Activated naive CD4-positive, alpha-beta T cell (primary cell): ENCODE measurements around the gene CXCR4.
"Not testable (repeated sequence)": the region's sequence is repeated elsewhere in the genome, so short reads cannot be mapped to it uniquely, and the experiment has no call there.

Experiments used
- DNase-seq, 4 experiments: peaks; one replicate each; lab custom pipeline; 2025; lab: John Stamatoyannopoulos, UW

The CXCR4 gene

DNA sequence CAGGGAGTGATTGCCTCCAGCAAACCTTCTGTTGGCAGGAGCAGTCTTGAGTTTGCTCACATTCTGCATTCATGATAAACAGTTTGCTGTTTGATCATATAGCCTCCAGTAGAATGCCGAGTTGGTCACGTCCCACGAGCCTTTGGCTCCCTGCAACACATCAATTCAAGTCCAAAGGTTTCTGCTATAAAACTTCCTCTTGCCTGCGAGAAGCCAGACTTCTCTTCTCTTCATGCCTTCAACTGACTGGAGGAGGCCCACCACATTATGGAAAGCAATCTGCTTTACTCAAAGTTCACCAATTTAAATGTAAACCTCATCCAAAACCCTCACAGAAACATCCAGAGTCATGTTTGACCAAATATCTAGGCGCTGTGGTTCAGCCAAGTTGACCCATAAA lies 40.8 kb downstream of the CXCR4 start:
- no peak for DNase-seq

DNA sequence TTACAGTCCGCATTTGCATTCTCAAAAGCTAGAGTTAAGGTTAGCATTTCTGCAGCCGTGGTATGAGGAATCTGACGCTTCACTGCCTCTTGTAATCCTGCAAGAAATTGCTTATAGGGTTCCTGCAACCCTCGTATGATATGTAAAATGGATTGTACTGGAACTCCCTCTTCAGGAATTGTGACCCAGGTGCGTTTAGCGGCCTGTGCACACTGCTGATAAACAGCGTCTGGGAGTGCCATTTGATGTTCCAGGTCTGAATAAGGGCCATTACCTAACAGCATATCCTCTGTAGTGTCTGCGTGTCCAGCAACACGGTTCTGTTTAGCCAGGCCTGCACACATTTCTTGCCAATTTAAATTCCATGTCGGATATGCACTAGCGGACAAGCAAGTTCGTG lies 42.5 kb downstream of the CXCR4 start:
- no peak for DNase-seq

DNA sequence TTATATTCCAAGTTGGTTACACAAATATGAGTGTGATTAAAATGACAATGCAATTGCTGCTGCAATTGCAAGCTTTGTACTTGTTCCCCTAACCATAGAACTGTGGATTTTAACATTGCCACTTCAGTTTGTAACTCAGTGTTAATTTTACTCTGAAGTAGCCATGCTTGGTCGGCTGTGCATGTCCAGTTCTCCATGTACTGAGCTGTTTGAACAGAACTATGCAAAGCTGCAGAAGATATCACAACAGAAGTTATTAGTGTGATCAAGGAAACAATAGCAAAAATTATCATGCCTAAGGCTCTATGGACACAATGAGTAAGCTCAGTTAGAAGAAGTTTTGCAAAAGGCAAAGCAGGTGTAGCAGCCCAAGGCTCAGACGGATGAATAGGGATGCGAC lies 45.3 kb downstream of the CXCR4 start:
- DNase-seq: no peak

DNA sequence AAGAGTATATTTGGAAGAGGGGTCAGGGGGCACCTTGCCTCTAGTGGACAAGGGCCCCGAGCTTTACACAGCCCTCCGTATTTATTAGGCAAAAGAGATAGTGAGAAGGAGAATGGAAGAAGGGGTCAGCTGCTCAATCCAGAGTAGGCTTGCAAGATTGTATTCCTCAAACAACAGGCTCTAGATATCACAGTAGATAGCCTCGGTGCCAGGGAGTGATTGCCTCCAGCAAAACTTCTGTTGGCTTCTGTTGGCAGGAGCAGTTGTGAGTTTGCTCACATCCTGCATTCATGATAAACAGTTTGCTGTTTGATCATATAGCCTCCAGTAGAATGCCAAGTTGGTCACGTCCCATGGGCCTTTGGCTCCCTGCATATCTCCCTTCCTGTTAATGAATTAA lies 46.1 kb downstream of the CXCR4 start:
- DNase-seq: not testable (repeated sequence)

DNA sequence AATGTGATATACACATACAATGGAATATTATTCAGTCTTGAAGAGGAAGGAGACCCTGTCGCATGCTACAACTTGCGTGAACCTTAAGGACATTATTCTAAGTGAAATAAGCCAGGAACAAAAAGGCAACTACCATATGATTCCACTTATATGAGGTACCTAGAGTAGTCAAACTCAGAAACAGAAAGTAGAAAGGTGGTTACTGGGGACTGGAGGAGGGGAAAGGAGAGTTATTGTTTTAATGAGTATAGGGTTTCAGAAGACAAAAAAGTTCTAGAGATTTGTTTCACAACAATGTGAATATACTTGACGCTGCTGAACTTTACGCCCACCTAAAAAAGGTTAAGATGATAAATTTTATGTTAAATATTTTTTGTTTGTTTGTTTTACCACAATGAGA lies 47.0 kb downstream of the CXCR4 start:
- DNase-seq: no peak

DNA sequence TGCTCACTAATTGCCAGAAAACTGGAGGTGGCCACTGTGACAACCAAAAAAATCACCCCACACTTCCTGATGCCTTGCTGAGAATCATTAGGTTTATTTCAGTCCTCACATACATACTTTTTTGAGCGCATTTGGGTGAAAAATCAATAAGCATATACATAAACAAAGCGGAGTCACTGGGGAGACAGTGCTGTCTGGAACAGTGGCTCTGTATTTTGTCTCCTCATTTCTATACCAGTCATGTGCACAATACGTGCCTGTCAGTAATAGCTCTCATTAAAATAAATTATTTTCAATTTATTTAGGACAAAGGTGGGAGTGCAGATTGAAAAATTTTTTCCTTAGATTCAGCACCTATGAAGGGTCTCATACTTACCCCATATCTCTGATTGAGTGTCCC lies 48.2 kb downstream of the CXCR4 start:
- DNase-seq: no peak

DNA sequence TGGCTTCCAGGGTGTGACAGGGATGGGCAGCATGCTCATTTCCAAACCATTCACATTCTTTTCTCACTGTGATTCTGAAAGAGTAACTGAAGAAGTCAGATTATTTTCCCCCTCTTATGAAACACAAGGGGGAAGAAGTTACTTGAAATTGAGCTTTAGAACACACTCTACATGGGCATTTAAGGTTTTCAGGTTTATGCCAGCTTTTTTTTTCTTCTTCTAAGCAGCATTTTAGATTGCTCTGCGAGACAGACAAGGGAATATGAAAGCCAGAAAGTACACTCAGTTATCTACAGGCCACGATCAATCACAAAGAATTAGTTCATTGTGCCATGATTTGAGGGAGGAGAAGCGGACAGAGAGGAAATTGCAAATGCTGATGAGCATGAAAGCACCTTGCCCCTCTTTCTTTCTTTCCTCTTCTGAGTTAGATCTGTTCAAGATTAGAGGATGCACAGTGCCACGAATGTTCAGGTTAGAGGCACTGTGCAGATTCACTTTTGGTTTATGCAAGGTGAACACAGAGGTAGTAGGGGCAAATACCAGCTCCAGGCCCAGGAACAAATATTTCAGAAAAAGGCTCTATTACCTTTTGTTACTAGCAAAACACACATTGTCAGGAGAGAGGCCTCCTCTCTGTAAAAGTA lies 49.2 kb downstream of the CXCR4 start:
- no peak for DNase-seq

DNA sequence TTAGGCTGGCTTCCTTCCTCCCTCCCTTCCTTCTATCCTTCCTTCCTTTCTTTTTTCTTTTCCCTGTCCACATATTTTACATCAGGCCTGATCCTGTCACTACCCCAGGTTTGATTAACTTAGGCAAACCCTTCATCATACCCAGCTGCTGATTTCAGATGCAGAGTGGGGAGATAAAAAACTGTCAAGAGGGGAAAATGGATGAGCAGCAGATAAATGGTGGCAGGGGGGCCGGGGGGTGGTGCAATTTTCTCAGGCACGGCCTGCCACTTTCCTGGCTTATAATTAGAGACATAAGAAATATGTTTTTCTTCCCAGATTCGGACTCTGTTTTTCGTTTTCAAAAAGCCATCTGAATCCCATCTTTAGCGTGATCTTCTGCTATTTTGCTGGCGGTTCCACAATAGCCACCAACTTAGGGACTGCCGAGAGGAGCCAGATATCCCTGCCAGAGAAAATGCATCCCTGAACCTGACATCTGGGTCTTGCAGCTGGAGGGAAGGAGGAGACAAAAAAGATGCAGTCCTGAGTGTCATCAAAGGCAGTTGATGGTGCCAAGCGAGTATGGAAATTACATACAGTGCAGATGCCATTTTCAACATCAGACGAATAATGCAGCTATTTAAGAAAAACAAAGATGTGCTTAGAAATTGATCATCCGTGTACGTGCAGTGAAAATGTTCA lies 49.9 kb downstream of the CXCR4 start:
- no peak for DNase-seq

DNA sequence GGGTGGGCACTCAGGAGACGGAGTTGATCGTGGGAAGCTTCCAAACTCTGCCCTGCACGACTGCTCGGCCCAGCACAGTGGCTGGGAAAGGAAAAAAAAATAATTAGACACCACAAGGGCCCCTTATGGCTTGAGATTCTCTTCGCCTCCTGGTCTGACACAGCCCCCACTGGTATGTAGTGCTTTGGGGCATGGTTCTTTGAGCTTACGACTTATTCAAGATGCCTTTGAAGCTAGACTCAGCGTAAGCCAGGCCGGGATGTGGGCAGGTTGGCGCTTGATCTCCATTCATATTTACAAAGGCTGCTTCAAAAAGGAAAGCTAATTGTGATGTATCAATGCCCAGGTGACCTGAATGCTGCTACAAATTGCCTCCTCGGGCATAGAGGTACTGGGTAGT lies 50.5 kb downstream of the CXCR4 start:
- no peak for DNase-seq

DNA sequence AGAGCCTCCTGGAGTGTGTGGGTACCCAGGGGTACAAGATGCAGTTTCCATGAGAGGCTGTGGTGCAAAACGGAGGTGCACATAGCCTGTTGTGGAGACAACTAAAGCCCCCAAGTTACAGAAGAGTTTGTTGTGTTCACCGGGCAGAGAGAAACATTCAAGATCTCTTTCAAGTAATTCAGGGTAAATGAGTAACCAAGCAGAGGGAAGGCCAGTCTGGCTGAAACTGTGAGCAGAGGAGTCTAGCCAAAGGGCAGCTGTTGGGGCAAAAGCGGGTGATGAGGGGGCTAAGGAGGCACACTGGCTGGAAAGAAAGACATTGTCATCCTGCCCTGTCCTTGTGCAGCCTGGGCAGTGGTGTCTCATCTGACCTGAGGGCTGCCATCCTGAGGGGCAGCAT lies 52.0 kb downstream of the CXCR4 start:
- DNase-seq: no peak

DNA sequence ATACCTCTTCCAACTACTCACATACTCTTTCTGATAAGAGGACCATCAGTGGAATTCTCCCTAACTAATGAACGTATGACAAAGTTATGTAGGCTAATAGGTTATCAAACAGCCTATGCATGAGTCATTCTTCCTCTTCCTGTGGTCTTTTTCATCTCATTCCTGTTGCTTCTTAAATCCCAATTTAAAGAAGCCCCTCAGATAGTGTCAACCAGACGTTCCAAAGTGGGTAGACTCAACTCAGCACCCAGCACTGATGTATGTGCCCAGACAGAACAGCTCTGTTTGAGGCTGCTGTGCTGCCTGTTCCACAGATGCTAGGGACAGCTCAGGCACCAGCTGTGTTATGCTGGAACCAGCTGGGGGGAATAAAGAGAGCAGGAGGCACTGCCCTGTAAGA lies 52.6 kb downstream of the CXCR4 start:
- DNase-seq: no peak
